BJ (cell line): ENCODE measurements around the gene FOXRED2. TPM values are rescaled to one million over a fixed set of nuclear protein-coding genes. Genes with fewer than 3 reads are reported as not detected.
A peak's percentile ranks its signal among the peaks of the same experiment; 100 is the strongest.

Experiments
- CTCF ChIA-PET: fragments of 350-600 bp; formaldehyde crosslinking; extraction: SDS; loops from one replicate; lab custom pipeline; 2021; ENCODE audit warnings: antibody characterized with exemption, inconsistent platforms; lab: Yijun Ruan, JAX
- POLR2A ChIA-PET: fragments of 300-600 bp; sonication (Branson Sonifier 250); formaldehyde crosslinking; extraction: SDS; loops from one replicate; lab custom pipeline; 2021; ENCODE audit warnings: antibody characterized with exemption; lab: Charles Lee
- DNase-seq: peaks from one replicate; pipeline ENCODE4 v3.0.0-alpha.2; 2011; ENCODE audit warnings: low read depth
- H3K27me3 ChIP-seq: 2 replicates; pipeline ENCODE4 v1.6.0; 2011; ENCODE audit warnings: low read length; ENCODE audit not compliant: control insufficient read depth, insufficient read depth
- H3K36me3 ChIP-seq: 2 replicates; pipeline ENCODE4 v1.5.1; 2011; ENCODE audit warnings: low read length; ENCODE audit not compliant: control insufficient read depth, insufficient read depth
- H3K4me3 ChIP-seq: 2 replicates; pipeline ENCODE4 v1.5.1; 2011; ENCODE audit warnings: low read depth, mild to moderate bottlenecking, control low read depth, low read length
- CTCF ChIP-seq: IDR thresholded peaks from 2 replicates; pipeline ENCODE4 v1.5.1; 2011; ENCODE audit warnings: low read depth, mild to moderate bottlenecking, control low read depth, inconsistent platforms, low read length, moderate library complexity; ENCODE audit not compliant: insufficient read depth
- polyA plus RNA-seq: library from polyadenylated mRNA; depleted of rRNA; stranded (reverse); fragments of >200 nt; gene quantifications from 2 replicates; pipeline ENCODE4 v1.2.3, GENCODE V29; 2011

Gene FOXRED2
- polyA plus RNA-seq, 1 experiment, result 3.2 TPM

- Histone ChIP-seq H3K27me3 (no peaks in the 10 kb centered on the region), H3K4me3 (no peak overlapping the region), H3K36me3 (no peaks in the 10 kb centered on the region; the same call in 1 of the 2 replicates)
- no peak for DNase-seq
- POLR2A ChIA-PET, result interaction anchor here (0.6 kb wide), 1 partner anchor 157 kb away, joined by 5 read pairs; no protein-coding TSS in a partner anchor
- CTCF ChIA-PET, result interaction anchor here (0.6 kb wide), 1 partner anchor 364 kb away, joined by 3 read pairs; no protein-coding TSS in a partner anchor
- no peak for TF ChIP-seq CTCF
Observed at GRCh38 chr22:36491155-36491554, 15.7 kb downstream of the FOXRED2 start.

- POLR2A ChIA-PET, result no interaction called here
- Histone ChIP-seq H3K27me3 (no peaks in the 10 kb centered on the region), H3K4me3 (no peak overlapping the region), H3K36me3 (no peaks in the 10 kb centered on the region)
- peak; percentile 71 for TF ChIP-seq CTCF
- no peak for DNase-seq
- CTCF ChIA-PET, result interaction anchor here (0.6 to 3.0 kb wide), 33 partner anchors 9 to 344 kb away, joined by 3 to 17 read pairs (median 4); partner anchors contain the start of genes APOL2 and FOXRED2
Observed at GRCh38 chr22:36486619-36487384, 20.0 kb downstream of the FOXRED2 start.

- H3K4me3 ChIP-seq, result peak within 1 kb of the TSS; percentile 89
- ChIA-PET POLR2A (interaction anchor here (0.7 to 1.0 kb wide), 4 partner anchors 95 to 392 kb away, joined by 3 to 6 read pairs (median 3); no protein-coding TSS in a partner anchor), CTCF (interaction anchor here (0.9 kb wide), 1 partner anchor 181 kb away, joined by 3 read pairs; no protein-coding TSS in a partner anchor)
- peak; percentile 62 for DNase-seq
- peaks cover 8% of the 10 kb centered on the region for H3K36me3 ChIP-seq
- no peak for TF ChIP-seq CTCF
- H3K27me3 ChIP-seq, result no peaks in the 10 kb centered on the region
Observed at GRCh38 chr22:36481393-36482168, 25.3 kb downstream of the FOXRED2 start, which contains the start of gene TXN2. Gene TXN2 (minus strand): TSS chr22:36481640. CDS start chr22:36480837, 803 bp downstream.

GRCh38 chr22:36480941-36481392, 25.9 kb downstream of the FOXRED2 start:
- ChIA-PET CTCF (interaction anchor here (0.9 kb wide), 1 partner anchor 180 kb away, joined by 3 read pairs; no protein-coding TSS in a partner anchor), POLR2A (no interaction called here)
- Histone ChIP-seq H3K4me3 (peak overlapping the region; percentile 89), H3K27me3 (no peaks in the 10 kb centered on the region), H3K36me3 (peaks cover 11% of the 10 kb centered on the region)
- TF ChIP-seq CTCF, result no peak
- DNase-seq, result no peak
